Mucosa of stomach (tissue), 1 donor: ENCODE results near the gene PAX7.

Source experiments
- H3K27me3 ChIP-seq: one replicate; pipeline ENCODE4 v1.7.0; 2013; ENCODE audit warnings: mild to moderate bottlenecking, low read length; ENCODE audit not compliant: control insufficient read depth, insufficient read depth
- H3K36me3 ChIP-seq: one replicate; pipeline ENCODE4 v1.7.0; 2013; ENCODE audit warnings: low read length; ENCODE audit not compliant: control insufficient read depth, insufficient read depth
- H3K4me1 ChIP-seq: one replicate; pipeline ENCODE4 v1.7.0; 2013; ENCODE audit warnings: mild to moderate bottlenecking, low read length; ENCODE audit not compliant: control insufficient read depth, insufficient read depth
- H3K4me3 ChIP-seq: one replicate; pipeline ENCODE4 v1.7.0; 2013; ENCODE audit warnings: low read length
- H3K9ac ChIP-seq: one replicate; pipeline ENCODE4 v1.7.0; 2013; ENCODE audit warnings: mild to moderate bottlenecking, low read length, moderate library complexity
- H3K9me3 ChIP-seq: one replicate; pipeline ENCODE4 v1.7.0; 2013; ENCODE audit warnings: mild to moderate bottlenecking, low read length, moderate library complexity; ENCODE audit not compliant: control insufficient read depth
- donor health status: Pancreatic carcinoma.

PAX7 gene

GRCh38 chr1:18723206-18723605 is 92.6 kb downstream of the PAX7 start:
- Histone ChIP-seq H3K9me3 (no peaks in the 10 kb centered on the region), H3K9ac (no peak overlapping the region), H3K27me3 (peaks cover 72% of the 10 kb centered on the region), H3K4me3 (no peak overlapping the region), H3K36me3 (no peaks in the 10 kb centered on the region), H3K4me1 (no peaks in the 10 kb centered on the region)

GRCh38 chr1:18723701-18724411 is 93.2 kb downstream of the PAX7 start:
- Histone ChIP-seq H3K4me1 (no peaks in the 10 kb centered on the region), H3K9ac (no peak overlapping the region), H3K36me3 (no peaks in the 10 kb centered on the region), H3K9me3 (no peaks in the 10 kb centered on the region), H3K4me3 (no peak overlapping the region), H3K27me3 (peaks cover 68% of the 10 kb centered on the region)

GRCh38 chr1:18724801-18725200 is 94.2 kb downstream of the PAX7 start:
- Histone ChIP-seq H3K9me3 (no peaks in the 10 kb centered on the region), H3K36me3 (no peaks in the 10 kb centered on the region), H3K4me3 (no peak overlapping the region), H3K9ac (no peak overlapping the region), H3K27me3 (peaks cover 59% of the 10 kb centered on the region), H3K4me1 (no peaks in the 10 kb centered on the region)

DNA sequence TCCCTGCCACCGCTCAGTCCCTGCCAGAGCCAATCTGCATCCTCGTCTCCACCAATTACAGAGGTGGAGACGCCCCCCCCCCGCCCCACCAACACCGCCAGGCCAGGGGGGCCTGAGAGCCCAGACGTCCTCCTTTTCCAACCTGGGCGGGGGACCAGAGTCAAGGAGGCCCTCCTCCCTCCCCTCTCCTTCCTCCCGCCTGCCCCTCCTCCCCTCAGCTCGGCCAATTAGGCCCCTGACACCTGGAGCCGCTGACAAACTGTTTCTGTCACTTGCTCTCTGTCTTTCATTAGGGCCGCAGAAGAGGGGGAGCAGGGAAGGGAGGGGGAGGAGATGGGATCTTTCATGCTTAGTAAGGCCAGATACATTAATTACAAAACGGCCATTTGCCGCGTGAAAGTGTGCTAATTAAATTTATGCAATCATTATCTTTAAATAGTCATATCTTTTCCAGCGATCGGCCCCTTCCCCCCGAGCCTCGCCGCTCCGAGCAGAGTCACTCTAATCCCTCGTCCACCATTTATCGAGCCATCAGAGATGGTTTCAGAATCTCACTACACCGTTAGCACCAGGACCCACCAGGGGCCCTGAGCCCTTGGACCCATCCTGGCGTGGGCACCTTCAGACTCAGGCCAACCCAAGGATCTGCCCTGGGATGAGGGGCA is 94.7 kb downstream of the PAX7 start:
- no peaks in the 10 kb centered on the region for H3K9me3 ChIP-seq
- H3K27me3 ChIP-seq, result peaks cover 53% of the 10 kb centered on the region
- H3K9ac ChIP-seq, result no peak overlapping the region
- no peak overlapping the region for H3K4me3 ChIP-seq
- no peaks in the 10 kb centered on the region for H3K36me3 ChIP-seq
- no peaks in the 10 kb centered on the region for H3K4me1 ChIP-seq

DNA sequence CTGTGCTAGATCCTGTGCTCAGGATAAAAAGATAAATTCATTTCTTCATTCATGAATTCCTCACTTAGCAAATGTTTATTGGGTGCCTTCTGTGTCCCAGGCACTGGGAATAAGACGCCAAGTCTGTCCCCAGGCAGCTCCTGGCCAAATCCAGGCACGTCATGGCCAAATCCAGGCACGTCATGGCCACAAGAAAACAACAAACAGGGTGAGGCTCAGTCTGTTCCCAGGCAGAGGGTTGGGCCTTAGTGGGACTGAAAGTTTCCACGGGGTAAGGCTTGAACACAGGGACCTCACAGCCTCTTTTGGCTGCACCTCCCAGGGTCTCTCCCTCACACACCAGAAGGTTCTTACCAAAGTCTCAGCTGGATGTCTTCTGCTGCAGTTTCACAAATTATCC is 95.7 kb downstream of the PAX7 start:
- Histone ChIP-seq H3K4me1 (no peaks in the 10 kb centered on the region), H3K36me3 (no peaks in the 10 kb centered on the region), H3K27me3 (peaks cover 49% of the 10 kb centered on the region), H3K9ac (no peak overlapping the region), H3K4me3 (no peak overlapping the region), H3K9me3 (no peaks in the 10 kb centered on the region)

GRCh38 chr1:18727956-18728355 is 97.3 kb downstream of the PAX7 start:
- Histone ChIP-seq H3K36me3 (no peaks in the 10 kb centered on the region), H3K4me3 (no peak overlapping the region), H3K27me3 (peaks cover 48% of the 10 kb centered on the region), H3K9me3 (no peaks in the 10 kb centered on the region), H3K9ac (no peak overlapping the region), H3K4me1 (no peaks in the 10 kb centered on the region)

GRCh38 chr1:18730321-18730720 is 99.7 kb downstream of the PAX7 start:
- H3K27me3 ChIP-seq, result peaks cover 32% of the 10 kb centered on the region
- H3K9me3 ChIP-seq, result no peaks in the 10 kb centered on the region
- no peak overlapping the region for H3K4me3 ChIP-seq

DNA sequence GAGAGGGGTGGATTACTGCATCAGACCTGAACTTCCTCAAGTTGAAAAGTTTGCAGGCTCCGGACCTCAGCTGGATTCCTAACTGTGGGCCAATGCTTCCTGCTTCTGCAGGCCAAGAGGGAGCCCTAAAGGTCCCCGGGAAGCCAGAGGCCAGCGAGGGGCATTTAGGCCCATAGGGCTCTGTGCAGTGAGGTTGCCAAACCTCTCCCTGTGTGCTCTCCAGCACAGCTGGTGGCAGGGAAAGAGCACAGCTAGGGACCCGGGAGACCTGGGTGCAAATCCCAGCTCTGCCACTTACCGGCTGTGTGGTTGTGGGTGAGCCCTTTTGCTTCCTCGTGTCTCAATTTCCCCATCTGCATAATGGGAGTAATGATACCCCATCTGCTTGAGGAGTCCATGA is 100.5 kb downstream of the PAX7 start:
- no peak overlapping the region for H3K4me3 ChIP-seq
- no peaks in the 10 kb centered on the region for H3K4me1 ChIP-seq
- no peak overlapping the region for H3K9ac ChIP-seq
- H3K9me3 ChIP-seq, result no peaks in the 10 kb centered on the region
- no peaks in the 10 kb centered on the region for H3K36me3 ChIP-seq
- H3K27me3 ChIP-seq, result peaks cover 29% of the 10 kb centered on the region

More at GRCh38 chr1:18730321-18730720, 99.7 kb downstream of the PAX7 start:
- Histone ChIP-seq H3K36me3 (no peaks in the 10 kb centered on the region), H3K4me1 (no peaks in the 10 kb centered on the region), H3K9ac (no peak overlapping the region)

- no peaks in the 10 kb centered on the region for H3K9me3 ChIP-seq
- H3K36me3 ChIP-seq, result no peaks in the 10 kb centered on the region
- no peak overlapping the region for H3K4me3 ChIP-seq
- no peak overlapping the region for H3K9ac ChIP-seq
- no peaks in the 10 kb centered on the region for H3K4me1 ChIP-seq
- peaks cover 23% of the 10 kb centered on the region for H3K27me3 ChIP-seq
Observed at GRCh38 chr1:18731591-18732235, 101.1 kb downstream of the PAX7 start.

DNA sequence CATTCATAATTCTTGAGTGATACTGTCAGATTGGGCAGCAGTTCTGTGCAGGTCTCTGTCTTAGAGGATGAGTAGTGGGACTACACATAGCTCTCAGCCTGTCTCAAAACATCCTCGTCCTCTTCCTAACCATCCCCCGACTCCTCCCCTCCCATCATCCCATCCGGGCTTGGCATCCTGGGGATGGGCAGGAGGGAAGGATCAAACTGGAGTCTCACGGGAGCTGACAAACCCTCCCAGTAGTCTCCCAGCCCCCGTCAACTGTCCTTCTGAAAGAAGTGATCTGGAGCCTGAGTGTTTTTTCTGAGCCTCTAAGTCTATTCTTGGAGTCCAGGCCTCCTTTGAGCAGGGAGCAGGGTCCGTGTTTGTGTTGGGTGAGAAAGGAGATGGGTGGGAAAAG is 102.0 kb downstream of the PAX7 start:
- Histone ChIP-seq H3K9me3 (no peaks in the 10 kb centered on the region), H3K36me3 (no peaks in the 10 kb centered on the region), H3K9ac (no peak overlapping the region), H3K4me1 (no peaks in the 10 kb centered on the region), H3K4me3 (no peak overlapping the region), H3K27me3 (peaks cover 22% of the 10 kb centered on the region)

DNA sequence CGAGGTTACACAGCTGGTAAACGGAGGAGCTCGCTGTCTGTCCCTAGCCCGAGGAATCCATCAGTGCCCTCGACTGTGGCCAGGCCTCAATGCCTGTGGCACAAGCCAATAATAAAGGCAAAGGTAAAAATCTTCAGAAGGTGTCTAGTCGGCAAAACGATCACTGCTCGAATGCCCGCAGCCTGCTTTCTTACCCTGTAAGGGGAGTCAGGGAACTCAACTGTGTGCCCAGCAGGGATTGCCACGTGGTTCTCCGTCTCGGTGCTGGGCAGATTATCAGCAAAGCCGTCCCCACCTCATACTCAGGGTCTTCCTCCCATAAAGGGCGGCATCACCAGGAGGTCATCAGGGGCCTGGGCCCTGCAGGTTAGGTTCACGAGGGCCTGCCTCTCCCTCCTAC is 103.4 kb downstream of the PAX7 start:
- no peaks in the 10 kb centered on the region for H3K4me1 ChIP-seq
- no peaks in the 10 kb centered on the region for H3K36me3 ChIP-seq
- no peak overlapping the region for H3K4me3 ChIP-seq
- no peak overlapping the region for H3K9ac ChIP-seq
- H3K27me3 ChIP-seq, result peaks cover 22% of the 10 kb centered on the region
- no peaks in the 10 kb centered on the region for H3K9me3 ChIP-seq

- H3K4me1 ChIP-seq, result no peaks in the 10 kb centered on the region
- no peak overlapping the region for H3K9ac ChIP-seq
- no peak overlapping the region for H3K4me3 ChIP-seq
- H3K27me3 ChIP-seq, result peaks cover 22% of the 10 kb centered on the region
- H3K9me3 ChIP-seq, result no peaks in the 10 kb centered on the region
- no peaks in the 10 kb centered on the region for H3K36me3 ChIP-seq
Observed at GRCh38 chr1:18734461-18735223, 104.0 kb downstream of the PAX7 start.
